WERI-Rb-1 (cell line): Measurements from ENCODE around the gene ZC3H13.

Source experiments
- DNase-seq: peaks from one replicate; pipeline ENCODE4 v3.0.0-alpha.2; 2020
- H3K27ac ChIP-seq: fragments of 250-450 bp; sonication (Bioruptor Pico); 2 replicates; pipeline ENCODE4 v1.5.1; 2020; ENCODE audit warnings: mild to moderate bottlenecking, moderate library complexity
- H3K27me3 ChIP-seq: fragments of 250-450 bp; sonication (Bioruptor Pico); 2 replicates; pipeline ENCODE4 v1.5.1; 2021; ENCODE audit warnings: mild to moderate bottlenecking, low read depth, moderate library complexity; ENCODE audit not compliant: insufficient read depth, severe bottlenecking
- H3K36me3 ChIP-seq: fragments of 250-450 bp; sonication (Bioruptor Pico); 2 replicates; pipeline ENCODE4 v1.5.1; 2020; ENCODE audit warnings: mild to moderate bottlenecking, moderate library complexity
- H3K4me3 ChIP-seq: 2 replicates; pipeline ENCODE4 v1.5.1; 2011; ENCODE audit warnings: low read depth, mild to moderate bottlenecking, control low read depth, low read length
- H3K9me3 ChIP-seq: fragments of 250-450 bp; sonication (Bioruptor Pico); 2 replicates; pipeline ENCODE4 v1.5.1; 2021; ENCODE audit warnings: mild to moderate bottlenecking, moderate library complexity; ENCODE audit not compliant: severe bottlenecking
- CTCF ChIP-seq: IDR thresholded peaks from 2 replicates; pipeline ENCODE4 v1.5.1; 2011; ENCODE audit warnings: low read depth, mild to moderate bottlenecking, control low read depth, inconsistent platforms, low read length

ZC3H13 gene

GRCh38 chr13:45954836-45955800 is 97.4 kb downstream of the ZC3H13 start:
- DNase-seq = no peak
- no peak overlapping the region for H3K4me3 ChIP-seq
- no peaks in the 10 kb centered on the region for H3K27me3 ChIP-seq
- H3K27ac ChIP-seq = no peak overlapping the region
- H3K36me3 ChIP-seq = peaks cover 24% of the 10 kb centered on the region
- H3K9me3 ChIP-seq = no peaks in the 10 kb centered on the region
- TF ChIP-seq CTCF = no peak

GRCh38 chr13:45953082-45953481 is 99.5 kb downstream of the ZC3H13 start:
- no peak for DNase-seq
- H3K27ac ChIP-seq = no peak overlapping the region
- no peak overlapping the region for H3K4me3 ChIP-seq
- H3K27me3 ChIP-seq = no peaks in the 10 kb centered on the region
- peaks cover 19% of the 10 kb centered on the region for H3K36me3 ChIP-seq
- H3K9me3 ChIP-seq = no peaks in the 10 kb centered on the region
- no peak for TF ChIP-seq CTCF

GRCh38 chr13:45951724-45952123 is 100.8 kb downstream of the ZC3H13 start:
- no peak overlapping the region for H3K27ac ChIP-seq
- no peak for TF ChIP-seq CTCF

GRCh38 chr13:45951166-45951565 is 101.4 kb downstream of the ZC3H13 start:
- no peak for DNase-seq
- H3K27ac ChIP-seq = no peak overlapping the region

More at GRCh38 chr13:45951724-45952123, 100.8 kb downstream of the ZC3H13 start:
- Histone ChIP-seq H3K36me3 (peaks cover 7% of the 10 kb centered on the region), H3K9me3 (no peaks in the 10 kb centered on the region), H3K4me3 (no peak overlapping the region), H3K27me3 (no peaks in the 10 kb centered on the region)
- DNase-seq = no peak

GRCh38 chr13:45950386-45951000 is 102.1 kb downstream of the ZC3H13 start:
- Histone ChIP-seq H3K9me3 (no peaks in the 10 kb centered on the region), H3K4me3 (no peak overlapping the region), H3K27me3 (no peaks in the 10 kb centered on the region), H3K36me3 (no peaks in the 10 kb centered on the region; the same call in 1 of the 2 replicates), H3K27ac (no peak overlapping the region)
- no peak for TF ChIP-seq CTCF
- DNase-seq = no peak

More at GRCh38 chr13:45951166-45951565, 101.4 kb downstream of the ZC3H13 start:
- Histone ChIP-seq H3K4me3 (no peak overlapping the region), H3K27me3 (no peaks in the 10 kb centered on the region), H3K9me3 (no peaks in the 10 kb centered on the region), H3K36me3 (peaks cover 4% of the 10 kb centered on the region)
- TF ChIP-seq CTCF = no peak
